ENCODE measurements around the gene HIVEP2.

The HIVEP2 gene

DNA sequence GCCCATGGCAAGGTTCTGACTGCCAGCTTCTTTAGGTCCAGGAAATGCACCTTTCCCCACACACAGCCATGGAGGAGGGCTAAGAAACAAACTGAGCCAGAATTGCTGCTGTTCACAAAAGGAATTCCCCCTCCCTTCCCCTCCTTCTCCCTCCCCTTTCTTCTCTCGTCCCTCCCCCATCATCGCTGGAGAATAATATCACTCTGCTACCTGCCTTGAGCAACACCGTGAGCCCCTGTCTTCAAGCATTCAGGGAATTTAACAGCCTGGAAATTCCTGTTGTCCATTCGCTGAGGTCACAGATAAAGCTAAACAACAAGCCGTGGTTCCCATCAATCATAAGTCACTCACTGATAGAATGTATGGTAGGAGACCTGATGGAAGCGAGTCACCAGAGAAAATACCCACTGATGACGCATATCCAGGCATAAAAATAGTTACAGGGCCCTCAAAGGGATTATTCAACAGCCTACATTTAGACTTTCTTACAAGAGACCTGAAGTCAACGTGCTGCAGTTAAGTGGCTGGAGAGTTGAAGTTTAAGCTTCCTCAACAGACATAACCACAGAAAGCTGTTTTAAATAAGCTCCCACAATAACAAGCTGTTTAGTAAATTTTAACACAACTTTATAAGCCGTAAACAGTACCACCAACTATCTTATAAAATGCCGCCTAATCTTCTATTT, 59.7 kb downstream of the HIVEP2 start:
- Histone ChIP-seq H3K4me3 (ENCODE audit: low read length) (peak overlapping the region; percentile 5), H3K27ac (ENCODE audit: low read length) (peak overlapping the region; percentile 16), H3K9me3 (ENCODE audit: insufficient read depth, low read depth, low read length) (no peaks in the 10 kb centered on the region), H3K4me1 (ENCODE audit: insufficient read depth, low read length) (peaks cover 29% of the 10 kb centered on the region), H3K36me3 (ENCODE audit: insufficient read depth, low read depth, low read length) (no peaks in the 10 kb centered on the region), H3K9ac (ENCODE audit: low read depth, low read length) (peak overlapping the region; percentile 25; the same call in 1 of the 2 replicates), H3K27me3 (ENCODE audit: insufficient read depth, low read length) (no peaks in the 10 kb centered on the region)

DNA sequence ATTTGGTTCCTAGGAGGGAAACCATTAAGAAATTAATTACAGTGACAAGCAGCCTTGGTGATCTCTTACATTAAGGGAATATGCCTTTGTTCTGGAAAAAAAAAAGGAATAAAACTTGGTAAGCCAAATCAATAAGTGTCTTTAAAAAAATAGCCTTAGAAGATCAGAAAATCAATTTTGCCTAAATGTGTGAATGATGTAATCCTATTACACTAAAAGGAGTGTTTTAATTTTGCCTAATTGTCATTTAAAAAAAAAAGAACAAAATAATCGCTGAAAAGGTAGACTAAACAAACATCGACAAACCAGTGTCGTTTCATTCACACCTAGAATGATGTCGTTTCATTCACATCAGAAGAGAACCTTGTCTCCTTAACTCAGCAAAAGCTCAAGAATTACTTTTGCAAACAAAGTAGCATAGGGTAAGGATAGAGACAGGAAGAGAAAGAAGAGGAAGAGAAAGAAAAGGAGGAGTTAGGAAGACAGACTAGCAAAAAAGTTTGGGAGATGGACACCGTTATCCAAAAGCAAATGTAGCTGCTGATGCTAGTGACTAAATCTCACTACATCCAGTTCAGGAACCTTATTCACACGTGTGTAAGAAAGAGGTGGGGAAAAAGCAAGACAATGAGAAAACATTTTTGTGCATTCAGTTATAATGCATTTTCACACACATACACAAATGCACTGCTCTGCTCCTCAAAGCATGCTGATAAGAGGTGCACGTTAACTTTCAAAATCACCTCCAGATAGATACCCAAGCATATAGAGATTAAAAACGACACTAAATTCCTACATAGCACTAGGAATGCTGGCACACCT, 60.6 kb downstream of the HIVEP2 start:
- no peaks in the 10 kb centered on the region for H3K9me3 ChIP-seq (ENCODE audit: insufficient read depth, low read depth, low read length)
- peaks cover 29% of the 10 kb centered on the region for H3K4me1 ChIP-seq (ENCODE audit: insufficient read depth, low read length)
- H3K36me3 ChIP-seq (ENCODE audit: insufficient read depth, low read depth, low read length) = no peaks in the 10 kb centered on the region
- H3K4me3 ChIP-seq (ENCODE audit: low read length) = peak overlapping the region; percentile 5
- peak overlapping the region; percentile 16 for H3K27ac ChIP-seq (ENCODE audit: low read length)
- no peaks in the 10 kb centered on the region for H3K27me3 ChIP-seq (ENCODE audit: insufficient read depth, low read length)
- peak overlapping the region; percentile 25; the same call in 1 of the 2 replicates for H3K9ac ChIP-seq (ENCODE audit: low read depth, low read length)

DNA sequence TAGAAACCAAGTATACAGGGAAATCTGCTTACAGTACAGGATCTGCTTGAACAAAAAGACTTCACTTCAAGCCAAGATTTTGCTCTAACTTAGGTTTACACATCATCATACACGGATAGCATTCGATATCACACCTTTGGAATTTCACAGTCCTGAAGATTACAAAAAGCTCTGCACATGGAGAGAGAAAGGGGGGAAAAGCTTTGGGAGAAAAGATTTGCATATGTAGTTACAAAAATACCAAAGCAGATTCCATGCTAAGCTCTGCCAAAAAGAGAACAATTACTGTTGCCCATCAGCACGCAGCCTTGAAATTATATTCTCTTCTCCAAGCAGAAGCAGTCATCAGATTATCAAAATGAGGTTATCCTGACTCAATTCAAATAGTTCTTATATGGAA, 62.0 kb downstream of the HIVEP2 start:
- H3K4me1 ChIP-seq (ENCODE audit: insufficient read depth, low read length) = peaks cover 29% of the 10 kb centered on the region
- H3K27ac ChIP-seq (ENCODE audit: low read length) = no peak overlapping the region

DNA sequence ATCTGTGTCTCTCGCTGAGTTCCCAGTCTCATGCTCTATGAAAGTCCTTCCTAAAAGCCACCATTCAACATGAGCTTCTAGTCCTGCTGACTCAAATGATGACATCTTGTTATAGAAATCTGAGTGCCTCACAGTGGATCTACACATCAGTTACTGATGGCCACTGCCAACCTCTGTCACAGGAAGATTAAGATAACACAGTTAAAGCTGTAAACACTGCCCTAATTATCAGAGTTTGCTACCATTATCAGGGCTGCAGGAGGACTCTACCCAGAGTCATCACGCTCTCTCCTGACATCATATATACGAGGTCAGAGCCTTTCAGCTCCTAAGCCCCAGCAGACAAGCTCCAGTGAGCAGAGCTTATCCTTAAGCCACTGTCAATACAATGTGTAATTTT, 63.2 kb downstream of the HIVEP2 start:
- H3K4me1 ChIP-seq (ENCODE audit: insufficient read depth, low read length) = peaks cover 29% of the 10 kb centered on the region
- no peaks in the 10 kb centered on the region for H3K9me3 ChIP-seq (ENCODE audit: insufficient read depth, low read depth, low read length)
- H3K27ac ChIP-seq (ENCODE audit: low read length) = no peak overlapping the region
- no peaks in the 10 kb centered on the region for H3K36me3 ChIP-seq (ENCODE audit: insufficient read depth, low read depth, low read length)
- H3K4me3 ChIP-seq (ENCODE audit: low read length) = no peak overlapping the region
- no peaks in the 10 kb centered on the region for H3K27me3 ChIP-seq (ENCODE audit: insufficient read depth, low read length)
- H3K9ac ChIP-seq (ENCODE audit: low read depth, low read length) = no peak overlapping the region

More for the DNA sequence above, 62.0 kb downstream of the HIVEP2 start:
- no peaks in the 10 kb centered on the region for H3K27me3 ChIP-seq (ENCODE audit: insufficient read depth, low read length)
- H3K36me3 ChIP-seq (ENCODE audit: insufficient read depth, low read depth, low read length) = no peaks in the 10 kb centered on the region
- H3K9ac ChIP-seq (ENCODE audit: low read depth, low read length) = no peak overlapping the region
- no peaks in the 10 kb centered on the region for H3K9me3 ChIP-seq (ENCODE audit: insufficient read depth, low read depth, low read length)
- no peak overlapping the region for H3K4me3 ChIP-seq (ENCODE audit: low read length)

GRCh38 chr6:142881290-142881689, 63.7 kb downstream of the HIVEP2 start:
- no peak overlapping the region for H3K9ac ChIP-seq (ENCODE audit: low read depth, low read length)
- no peak overlapping the region for H3K27ac ChIP-seq (ENCODE audit: low read length)
- H3K4me1 ChIP-seq (ENCODE audit: insufficient read depth, low read length) = peaks cover 29% of the 10 kb centered on the region
- H3K27me3 ChIP-seq (ENCODE audit: insufficient read depth, low read length) = no peaks in the 10 kb centered on the region
- no peaks in the 10 kb centered on the region for H3K36me3 ChIP-seq (ENCODE audit: insufficient read depth, low read depth, low read length)
- H3K4me3 ChIP-seq (ENCODE audit: low read length) = no peak overlapping the region
- no peaks in the 10 kb centered on the region for H3K9me3 ChIP-seq (ENCODE audit: insufficient read depth, low read depth, low read length)

DNA sequence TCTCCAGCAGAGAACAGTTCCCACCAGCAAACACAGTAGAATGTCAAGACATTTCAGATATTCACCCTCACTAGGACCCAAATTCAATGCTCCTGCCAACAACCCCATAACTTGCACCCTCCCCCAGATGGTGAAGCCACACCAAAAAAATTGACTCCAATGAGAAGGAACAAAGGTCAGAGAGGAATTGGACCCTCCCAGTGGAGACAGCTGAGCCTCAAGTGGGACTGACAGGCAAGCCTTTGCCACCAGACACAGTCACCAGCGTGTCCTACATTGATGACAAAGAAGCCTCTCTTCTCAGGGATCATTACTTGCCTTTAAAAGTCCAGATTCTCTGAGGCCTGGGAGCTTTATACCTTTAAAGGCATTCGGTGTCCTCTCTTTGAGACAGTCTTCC, 64.8 kb downstream of the HIVEP2 start:
- Histone ChIP-seq H3K9ac (ENCODE audit: low read depth, low read length) (no peak overlapping the region), H3K4me1 (ENCODE audit: insufficient read depth, low read length) (peaks cover 24% of the 10 kb centered on the region), H3K36me3 (ENCODE audit: insufficient read depth, low read depth, low read length) (no peaks in the 10 kb centered on the region), H3K9me3 (ENCODE audit: insufficient read depth, low read depth, low read length) (no peaks in the 10 kb centered on the region), H3K27ac (ENCODE audit: low read length) (no peak overlapping the region), H3K4me3 (ENCODE audit: low read length) (no peak overlapping the region), H3K27me3 (ENCODE audit: insufficient read depth, low read length) (no peaks in the 10 kb centered on the region)

- Histone ChIP-seq H3K4me1 (ENCODE audit: insufficient read depth, low read length) (peaks cover 21% of the 10 kb centered on the region), H3K27me3 (ENCODE audit: insufficient read depth, low read length) (no peaks in the 10 kb centered on the region), H3K9me3 (ENCODE audit: insufficient read depth, low read depth, low read length) (no peaks in the 10 kb centered on the region), H3K9ac (ENCODE audit: low read depth, low read length) (no peak overlapping the region), H3K4me3 (ENCODE audit: low read length) (no peak overlapping the region), H3K36me3 (ENCODE audit: insufficient read depth, low read depth, low read length) (no peaks in the 10 kb centered on the region), H3K27ac (ENCODE audit: low read length) (no peak overlapping the region)
These were observed 65.4 kb downstream of the HIVEP2 start for GRCh38 chr6:142879527-142879926.

DNA sequence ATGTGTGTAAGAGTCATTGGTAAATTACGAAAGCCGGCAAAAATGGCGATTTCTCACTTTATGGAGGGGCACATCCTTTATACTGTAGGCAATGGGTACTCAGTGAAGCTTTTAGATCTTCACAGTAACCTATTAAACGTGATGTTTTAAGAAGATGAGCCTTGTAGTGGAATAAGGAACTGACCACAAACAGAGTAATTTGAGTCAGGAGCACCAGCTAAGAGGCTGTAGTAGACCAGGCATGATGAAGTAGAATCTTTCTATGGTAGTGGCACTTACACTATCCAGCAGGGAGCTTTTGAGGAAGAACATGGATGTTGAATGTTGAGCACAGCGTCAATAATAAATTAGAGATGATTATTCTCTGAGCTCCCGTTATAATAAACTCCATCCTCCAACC, 65.9 kb downstream of the HIVEP2 start:
- no peaks in the 10 kb centered on the region for H3K27me3 ChIP-seq (ENCODE audit: insufficient read depth, low read length)
- no peak overlapping the region for H3K9ac ChIP-seq (ENCODE audit: low read depth, low read length)
- H3K27ac ChIP-seq (ENCODE audit: low read length) = no peak overlapping the region
- H3K9me3 ChIP-seq (ENCODE audit: insufficient read depth, low read depth, low read length) = no peaks in the 10 kb centered on the region
- H3K36me3 ChIP-seq (ENCODE audit: insufficient read depth, low read depth, low read length) = no peaks in the 10 kb centered on the region
- no peak overlapping the region for H3K4me3 ChIP-seq (ENCODE audit: low read length)
- peaks cover 18% of the 10 kb centered on the region for H3K4me1 ChIP-seq (ENCODE audit: insufficient read depth, low read length)

DNA sequence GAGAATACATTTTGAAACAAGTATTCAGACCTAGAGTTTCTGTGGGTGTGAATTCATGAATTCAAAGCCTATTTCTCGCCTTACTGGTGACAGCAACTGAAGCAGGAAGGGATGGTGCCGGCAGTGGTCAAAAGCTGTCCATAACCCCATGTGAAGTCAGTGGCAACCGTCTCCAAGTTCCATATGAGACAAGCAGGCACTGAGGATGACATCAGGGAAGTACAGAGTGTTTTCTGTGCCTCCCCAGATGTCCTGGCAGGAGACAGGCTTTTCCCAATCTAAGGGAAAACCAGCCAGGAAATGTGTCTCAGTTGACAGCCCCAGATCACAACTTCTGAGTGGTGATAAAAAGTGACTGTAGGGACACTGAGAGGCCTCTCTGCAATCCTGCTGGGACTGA, 66.6 kb downstream of the HIVEP2 start:
- Histone ChIP-seq H3K9ac (ENCODE audit: low read depth, low read length) (no peak overlapping the region), H3K9me3 (ENCODE audit: insufficient read depth, low read depth, low read length) (no peaks in the 10 kb centered on the region), H3K4me3 (ENCODE audit: low read length) (no peak overlapping the region), H3K4me1 (ENCODE audit: insufficient read depth, low read length) (peaks cover 18% of the 10 kb centered on the region), H3K27ac (ENCODE audit: low read length) (no peak overlapping the region), H3K36me3 (ENCODE audit: insufficient read depth, low read depth, low read length) (no peaks in the 10 kb centered on the region), H3K27me3 (ENCODE audit: insufficient read depth, low read length) (no peaks in the 10 kb centered on the region)

GRCh38 chr6:142874676-142875075, 70.3 kb downstream of the HIVEP2 start:
- Histone ChIP-seq H3K4me3 (ENCODE audit: low read length) (no peak overlapping the region), H3K27me3 (ENCODE audit: insufficient read depth, low read length) (no peaks in the 10 kb centered on the region), H3K4me1 (ENCODE audit: insufficient read depth, low read length) (peaks cover 10% of the 10 kb centered on the region; the same call in 1 of the 2 replicates), H3K36me3 (ENCODE audit: insufficient read depth, low read depth, low read length) (no peaks in the 10 kb centered on the region), H3K9ac (ENCODE audit: low read depth, low read length) (no peak overlapping the region), H3K9me3 (ENCODE audit: insufficient read depth, low read depth, low read length) (no peaks in the 10 kb centered on the region), H3K27ac (ENCODE audit: low read length) (no peak overlapping the region)

DNA sequence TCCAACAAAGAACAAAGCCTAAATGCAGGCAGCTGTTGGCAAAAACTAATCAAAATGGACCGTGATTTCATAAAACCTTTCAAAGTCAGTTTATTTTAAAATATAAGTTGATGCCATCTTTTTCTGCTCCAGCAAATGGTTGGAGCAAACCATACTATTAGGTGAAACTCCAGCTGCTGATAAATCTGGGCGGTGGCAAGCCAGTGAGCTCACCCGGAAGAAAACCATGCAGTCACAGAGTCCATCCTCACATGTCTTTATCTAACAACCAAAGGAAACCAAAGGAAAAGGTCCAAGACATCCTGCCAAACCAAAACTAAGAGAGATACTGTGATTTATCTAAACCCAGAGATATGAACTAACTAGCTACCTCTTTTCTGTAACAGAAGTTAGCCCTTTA, 72.6 kb downstream of the HIVEP2 start:
- no peaks in the 10 kb centered on the region for H3K9me3 ChIP-seq (ENCODE audit: insufficient read depth, low read depth, low read length)
- H3K27me3 ChIP-seq (ENCODE audit: insufficient read depth, low read length) = no peaks in the 10 kb centered on the region
- H3K36me3 ChIP-seq (ENCODE audit: insufficient read depth, low read depth, low read length) = no peaks in the 10 kb centered on the region
- peaks cover 10% of the 10 kb centered on the region; the same call in 1 of the 2 replicates for H3K4me1 ChIP-seq (ENCODE audit: insufficient read depth, low read length)
- H3K27ac ChIP-seq (ENCODE audit: low read length) = no peak overlapping the region
- no peak overlapping the region for H3K9ac ChIP-seq (ENCODE audit: low read depth, low read length)
- H3K4me3 ChIP-seq (ENCODE audit: low read length) = no peak overlapping the region

- no peak overlapping the region for H3K9ac ChIP-seq (ENCODE audit: low read depth, low read length)
- H3K27ac ChIP-seq (ENCODE audit: low read length) = no peak overlapping the region
- peaks cover 10% of the 10 kb centered on the region; the same call in 1 of the 2 replicates for H3K4me1 ChIP-seq (ENCODE audit: insufficient read depth, low read length)
- no peaks in the 10 kb centered on the region for H3K36me3 ChIP-seq (ENCODE audit: insufficient read depth, low read depth, low read length)
- H3K27me3 ChIP-seq (ENCODE audit: insufficient read depth, low read length) = no peaks in the 10 kb centered on the region
- H3K9me3 ChIP-seq (ENCODE audit: insufficient read depth, low read depth, low read length) = no peaks in the 10 kb centered on the region
- no peak overlapping the region for H3K4me3 ChIP-seq (ENCODE audit: low read length)
These were observed 73.1 kb downstream of the HIVEP2 start for GRCh38 chr6:142871910-142872331.

All from iPS-20b (cell line).